ENCODE data around the gene SEMA5A. TPM values are rescaled to one million over a fixed set of nuclear protein-coding genes. Genes with fewer than 3 reads are reported as not detected.

SEMA5A gene
- total RNA-seq, 6 experiments from 2014 or later = 54.2 to 69.7 (median 59.9) TPM

DNA sequence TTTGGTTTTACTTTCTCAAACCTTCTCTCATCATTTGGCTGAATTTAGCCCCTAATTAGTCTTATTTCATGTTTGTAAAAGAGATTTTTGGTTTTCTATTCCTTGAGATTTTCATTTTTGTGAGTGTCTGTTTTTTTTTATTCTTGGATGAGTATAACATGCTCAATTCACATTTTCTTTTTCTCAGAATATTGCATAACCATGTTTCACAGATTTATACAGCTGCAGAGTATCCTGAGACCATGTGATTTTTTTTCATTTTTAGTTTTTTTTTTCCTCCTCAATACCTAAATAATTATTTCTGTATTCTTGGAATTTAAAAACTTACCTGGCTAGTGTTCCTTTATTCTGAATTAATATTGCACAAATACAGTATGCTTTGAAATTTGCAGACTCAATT, 361.9 kb downstream of the SEMA5A start:
- H3K36me3 Mint-ChIP-seq (ENCODE audit: low read depth) = peaks cover 48% of the 10 kb centered on the region

DNA sequence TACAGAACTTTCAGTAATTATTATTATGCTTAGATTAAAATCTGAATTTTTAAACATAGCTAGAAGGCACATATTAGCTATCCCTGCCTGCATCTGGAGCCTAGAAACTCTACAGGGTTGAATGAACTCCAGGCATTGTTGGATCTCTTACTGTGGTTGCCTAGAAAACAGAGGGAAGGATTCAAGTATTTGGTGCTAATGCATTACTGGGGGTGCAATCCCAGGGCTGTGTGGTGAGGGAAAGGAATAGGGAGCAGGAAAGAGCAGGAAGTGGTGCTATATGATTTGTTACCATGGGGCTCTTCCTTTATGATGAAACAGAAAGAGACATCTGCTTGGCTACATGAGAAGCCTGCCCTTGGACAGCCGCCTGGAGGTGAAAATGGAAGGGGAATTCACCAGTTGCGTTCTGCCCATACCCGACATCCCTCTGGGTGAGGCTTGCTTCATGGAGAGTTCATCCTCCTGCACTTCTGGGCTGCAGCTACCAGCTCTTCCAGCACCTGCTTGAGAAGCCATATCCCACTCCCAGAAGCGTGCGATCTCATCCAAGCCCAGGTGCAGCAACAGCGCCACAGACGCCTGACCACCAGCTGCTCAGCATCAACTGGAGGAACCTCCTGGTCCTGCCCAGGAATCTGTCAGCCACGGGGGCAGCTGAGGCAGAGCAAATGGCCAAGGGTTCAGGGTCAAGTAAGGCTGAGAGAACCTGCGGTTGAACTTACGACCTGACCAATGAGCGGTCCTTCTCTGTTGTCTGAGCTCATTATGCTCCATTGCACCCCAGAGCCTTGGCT, 362.8 kb downstream of the SEMA5A start:
- TF ChIP-seq, protein P1, sequence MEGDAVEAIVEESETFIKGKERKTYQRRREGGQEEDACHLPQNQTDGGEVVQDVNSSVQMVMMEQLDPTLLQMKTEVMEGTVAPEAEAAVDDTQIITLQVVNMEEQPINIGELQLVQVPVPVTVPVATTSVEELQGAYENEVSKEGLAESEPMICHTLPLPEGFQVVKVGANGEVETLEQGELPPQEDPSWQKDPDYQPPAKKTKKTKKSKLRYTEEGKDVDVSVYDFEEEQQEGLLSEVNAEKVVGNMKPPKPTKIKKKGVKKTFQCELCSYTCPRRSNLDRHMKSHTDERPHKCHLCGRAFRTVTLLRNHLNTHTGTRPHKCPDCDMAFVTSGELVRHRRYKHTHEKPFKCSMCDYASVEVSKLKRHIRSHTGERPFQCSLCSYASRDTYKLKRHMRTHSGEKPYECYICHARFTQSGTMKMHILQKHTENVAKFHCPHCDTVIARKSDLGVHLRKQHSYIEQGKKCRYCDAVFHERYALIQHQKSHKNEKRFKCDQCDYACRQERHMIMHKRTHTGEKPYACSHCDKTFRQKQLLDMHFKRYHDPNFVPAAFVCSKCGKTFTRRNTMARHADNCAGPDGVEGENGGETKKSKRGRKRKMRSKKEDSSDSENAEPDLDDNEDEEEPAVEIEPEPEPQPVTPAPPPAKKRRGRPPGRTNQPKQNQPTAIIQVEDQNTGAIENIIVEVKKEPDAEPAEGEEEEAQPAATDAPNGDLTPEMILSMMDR (IDR thresholded peaks at IDR 0.05) = no peak
- Mint-ChIP-seq H3K9me3 (no peaks in the 10 kb centered on the region), H3K4me3 (no peak overlapping the region), H3K27me3 (ENCODE audit: insufficient read depth) (peaks cover 5% of the 10 kb centered on the region), H3K27ac (no peak overlapping the region), H3K36me3 (ENCODE audit: low read depth) (peaks cover 39% of the 10 kb centered on the region), H3K4me1 (ENCODE audit: low read depth) (peaks cover 18% of the 10 kb centered on the region)
- DNase-seq = no peak

More for the DNA sequence above, 361.9 kb downstream of the SEMA5A start:
- no peak for DNase-seq
- Mint-ChIP-seq H3K4me3 (no peak overlapping the region), H3K27ac (no peak overlapping the region), H3K27me3 (ENCODE audit: insufficient read depth) (peaks cover 7% of the 10 kb centered on the region), H3K4me1 (ENCODE audit: low read depth) (peaks cover 27% of the 10 kb centered on the region), H3K9me3 (no peaks in the 10 kb centered on the region)
- TF ChIP-seq, protein P1 (IDR thresholded peaks at IDR 0.05) = no peak

DNA sequence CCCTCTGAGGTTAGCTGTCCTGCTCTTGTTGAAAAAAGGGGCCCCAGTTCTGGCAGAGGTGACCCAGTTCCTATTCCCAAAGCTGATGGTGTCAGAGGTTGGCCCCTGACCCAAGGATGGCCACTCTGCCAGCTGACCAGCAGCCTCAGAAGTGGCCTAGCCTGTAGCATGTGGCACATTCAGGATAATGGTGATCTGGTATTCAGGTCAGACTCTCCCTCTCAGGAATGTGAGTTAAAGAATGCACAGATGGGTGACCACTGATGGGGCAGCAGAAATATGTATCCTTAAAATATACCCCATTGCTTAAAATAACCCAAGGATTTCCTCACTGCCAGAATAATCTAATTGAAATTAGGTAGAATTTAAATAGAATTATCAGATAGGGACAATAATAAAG, 369.2 kb downstream of the SEMA5A start:
- Mint-ChIP-seq H3K4me3 (no peak overlapping the region), H3K27me3 (ENCODE audit: insufficient read depth) (no peaks in the 10 kb centered on the region; the same call in none of the 2 replicates), H3K4me1 (ENCODE audit: low read depth) (peaks cover 52% of the 10 kb centered on the region), H3K27ac (peak overlapping the region; percentile 65), H3K36me3 (ENCODE audit: low read depth) (peaks cover 46% of the 10 kb centered on the region), H3K9me3 (peaks cover 13% of the 10 kb centered on the region)
- TF ChIP-seq, protein P1 (IDR thresholded peaks at IDR 0.05) = no peak
- DNase-seq = no peak

DNA sequence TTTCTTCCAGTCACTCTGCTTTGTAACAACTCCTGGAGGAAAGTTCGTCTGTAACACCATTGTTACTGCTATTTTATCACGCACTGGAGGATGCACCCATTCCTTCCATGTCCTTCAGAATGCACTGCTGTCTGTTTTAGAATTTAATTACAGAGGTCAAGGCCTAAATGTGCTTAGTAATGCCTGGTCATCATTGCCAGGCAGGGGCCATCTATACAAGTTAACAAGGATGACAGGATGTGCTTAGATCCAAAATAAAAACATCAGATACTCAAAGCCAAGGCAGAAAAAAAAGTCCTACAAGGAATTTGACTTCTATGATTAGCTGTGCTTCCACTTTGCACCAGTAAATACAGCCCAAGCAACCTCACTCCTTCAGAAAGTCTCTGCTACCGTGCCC, 371.4 kb downstream of the SEMA5A start:
- DNase-seq = peak; percentile 30
- no peaks in the 10 kb centered on the region; the same call in none of the 2 replicates for H3K27me3 Mint-ChIP-seq (ENCODE audit: insufficient read depth)
- peaks cover 16% of the 10 kb centered on the region for H3K9me3 Mint-ChIP-seq
- TF ChIP-seq, protein P1 (IDR thresholded peaks at IDR 0.05) = no peak
- peak overlapping the region; percentile 92 for H3K27ac Mint-ChIP-seq
- H3K4me1 Mint-ChIP-seq (ENCODE audit: low read depth) = peaks cover 73% of the 10 kb centered on the region
- H3K4me3 Mint-ChIP-seq = peak overlapping the region; percentile 61
- peaks cover 56% of the 10 kb centered on the region for H3K36me3 Mint-ChIP-seq (ENCODE audit: low read depth)

DNA sequence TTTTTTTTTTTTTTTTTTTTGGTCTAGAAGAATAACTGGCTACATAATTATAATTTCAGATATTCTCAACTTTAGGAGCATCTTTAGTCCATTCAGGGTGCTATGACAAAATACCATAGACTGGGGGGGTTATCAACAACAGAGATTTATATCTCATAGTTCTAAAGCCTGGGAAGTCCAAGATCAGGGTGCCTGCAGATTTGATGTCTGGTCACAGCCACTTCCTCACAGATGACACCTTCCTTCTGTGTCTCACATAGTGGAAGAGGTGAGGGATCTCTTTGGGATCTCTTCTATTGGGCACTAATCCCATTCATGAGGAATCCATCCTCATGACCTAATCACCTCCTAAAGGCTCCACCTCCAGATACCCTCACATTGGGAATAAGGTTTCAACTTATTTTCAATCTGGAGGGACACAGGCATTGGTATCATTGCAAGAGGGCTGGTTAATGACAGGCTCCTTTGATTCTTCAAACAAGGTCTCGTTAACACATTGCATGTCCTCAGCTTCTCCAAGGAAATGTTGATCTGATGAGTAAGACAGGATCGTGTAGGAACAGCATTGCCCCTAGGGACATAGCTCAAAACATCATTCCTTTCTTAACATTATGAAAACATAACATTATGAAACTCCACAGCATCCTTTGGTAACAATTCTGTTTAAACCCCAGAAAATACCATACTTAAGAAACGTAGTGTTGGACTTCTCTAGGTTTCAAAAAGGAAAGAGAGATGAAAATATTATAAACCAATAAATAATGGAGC, 372.4 kb downstream of the SEMA5A start:
- TF ChIP-seq, protein P1 (IDR thresholded peaks at IDR 0.05) = no peak
- H3K4me1 Mint-ChIP-seq (ENCODE audit: low read depth) = peaks cover 81% of the 10 kb centered on the region
- H3K27me3 Mint-ChIP-seq (ENCODE audit: insufficient read depth) = no peaks in the 10 kb centered on the region; the same call in none of the 2 replicates
- H3K4me3 Mint-ChIP-seq = peak overlapping the region; percentile 61; the same call in 1 of the 2 replicates
- DNase-seq = peak; percentile 77
- peaks cover 57% of the 10 kb centered on the region for H3K36me3 Mint-ChIP-seq (ENCODE audit: low read depth)
- peak overlapping the region; percentile 92 for H3K27ac Mint-ChIP-seq
- peaks cover 16% of the 10 kb centered on the region for H3K9me3 Mint-ChIP-seq

Measured in HFFc6 (cell line).